ENCODE results near the gene KDM4C. TPM values are rescaled to one million over a fixed set of nuclear protein-coding genes. Genes with fewer than 3 reads are reported as not detected.

The KDM4C gene
- total RNA-seq, 1 donor from 2014 or later, result 18.2 TPM

- Histone ChIP-seq H3K9ac (ENCODE audit: low read length) (no peak overlapping the region), H3K27me3 (ENCODE audit: insufficient read depth, low read length) (no peaks in the 10 kb centered on the region), H2AFZ (ENCODE audit: low read depth, low read length) (no peak overlapping the region), H3K4me2 (ENCODE audit: low read length) (no peak overlapping the region), H3K79me2 (ENCODE audit: insufficient read depth, low read length) (peaks cover 10% of the 10 kb centered on the region), H3K4me3 (ENCODE audit: insufficient read depth, low read depth, low read length) (no peak overlapping the region), H3K9me3 (ENCODE audit: insufficient read depth, low read depth, low read length) (no peaks in the 10 kb centered on the region), H3K4me1 (ENCODE audit: insufficient read depth, low read length) (peaks cover 13% of the 10 kb centered on the region), H3K36me3 (ENCODE audit: insufficient read depth, low read length) (no peaks in the 10 kb centered on the region), H4K20me1 (ENCODE audit: insufficient read depth, low read length) (no peaks in the 10 kb centered on the region), H3K27ac (ENCODE audit: low read depth, low read length) (no peak overlapping the region)
- Mint-ChIP-seq H3K27me3 (ENCODE audit: low read depth, unreplicated experiment) (no peaks in the 10 kb centered on the region), H3K4me1 (ENCODE audit: low read depth, unreplicated experiment) (peaks cover 18% of the 10 kb centered on the region), H3K4me3 (ENCODE audit: unreplicated experiment) (no peak overlapping the region), H3K9me3 (ENCODE audit: unreplicated experiment) (no peaks in the 10 kb centered on the region), H3K27ac (ENCODE audit: unreplicated experiment) (no peak overlapping the region), H3K36me3 (ENCODE audit: low read depth, unreplicated experiment) (no peaks in the 10 kb centered on the region)
- no peak for FAIRE-seq
- peak; percentile 79 for DNase-seq (ENCODE audit: low read depth)
- TF ChIP-seq CTCF (IDR thresholded peaks at IDR 0.05; ENCODE audit: insufficient read depth, low read depth, low read length) (no peak), EZH2 (IDR thresholded peaks at IDR 0.05; ENCODE audit: insufficient read depth, low read length) (no peak)
Measured at GRCh38 chr9:6876195-6876894, 118.6 kb downstream of the KDM4C start.

GRCh38 chr9:6877671-6878161, 119.9 kb downstream of the KDM4C start:
- Histone ChIP-seq H3K36me3 (ENCODE audit: insufficient read depth, low read length) (no peaks in the 10 kb centered on the region), H3K4me1 (ENCODE audit: insufficient read depth, low read length) (peaks cover 13% of the 10 kb centered on the region), H3K4me3 (ENCODE audit: insufficient read depth, low read depth, low read length) (no peak overlapping the region), H4K20me1 (ENCODE audit: insufficient read depth, low read length) (no peaks in the 10 kb centered on the region), H3K4me2 (ENCODE audit: low read length) (peak overlapping the region; percentile 18), H3K27me3 (ENCODE audit: insufficient read depth, low read length) (no peaks in the 10 kb centered on the region), H3K9ac (ENCODE audit: low read length) (peak overlapping the region; percentile 33), H3K27ac (ENCODE audit: low read depth, low read length) (peak overlapping the region; percentile 62), H3K79me2 (ENCODE audit: insufficient read depth, low read length) (peaks cover 10% of the 10 kb centered on the region), H2AFZ (ENCODE audit: low read depth, low read length) (no peak overlapping the region), H3K9me3 (ENCODE audit: insufficient read depth, low read depth, low read length) (no peaks in the 10 kb centered on the region)
- H3K36me3 Mint-ChIP-seq (ENCODE audit: low read depth, unreplicated experiment), result no peaks in the 10 kb centered on the region
- FAIRE-seq (peak; percentile 76), DNase-seq (ENCODE audit: low read depth) (peak; percentile 80)
- H3K27me3 Mint-ChIP-seq (ENCODE audit: low read depth, unreplicated experiment), result no peaks in the 10 kb centered on the region
- TF ChIP-seq CTCF (IDR thresholded peaks at IDR 0.05; ENCODE audit: insufficient read depth, low read depth, low read length), result no peak
- TF ChIP-seq EZH2 (IDR thresholded peaks at IDR 0.05; ENCODE audit: insufficient read depth, low read length), result no peak
- H3K4me3 Mint-ChIP-seq (ENCODE audit: unreplicated experiment), result no peak overlapping the region
- H3K9me3 Mint-ChIP-seq (ENCODE audit: unreplicated experiment), result no peaks in the 10 kb centered on the region
- peak overlapping the region; percentile 88 for H3K27ac Mint-ChIP-seq (ENCODE audit: unreplicated experiment)
- peaks cover 18% of the 10 kb centered on the region for H3K4me1 Mint-ChIP-seq (ENCODE audit: low read depth, unreplicated experiment)

- no peaks in the 10 kb centered on the region for H4K20me1 ChIP-seq (ENCODE audit: insufficient read depth, low read length)
- no peak overlapping the region for H3K9ac ChIP-seq (ENCODE audit: low read length)
- FAIRE-seq (no peak), DNase-seq (ENCODE audit: low read depth) (no peak)
- Mint-ChIP-seq H3K36me3 (ENCODE audit: low read depth, unreplicated experiment) (no peaks in the 10 kb centered on the region), H3K27me3 (ENCODE audit: low read depth, unreplicated experiment) (no peaks in the 10 kb centered on the region), H3K9me3 (ENCODE audit: unreplicated experiment) (no peaks in the 10 kb centered on the region), H3K4me1 (ENCODE audit: low read depth, unreplicated experiment) (peaks cover 9% of the 10 kb centered on the region), H3K27ac (ENCODE audit: unreplicated experiment) (no peak overlapping the region), H3K4me3 (ENCODE audit: unreplicated experiment) (no peak overlapping the region)
- H2AFZ ChIP-seq (ENCODE audit: low read depth, low read length), result no peak overlapping the region
- no peak for TF ChIP-seq EZH2 (IDR thresholded peaks at IDR 0.05; ENCODE audit: insufficient read depth, low read length)
- no peaks in the 10 kb centered on the region for H3K27me3 ChIP-seq (ENCODE audit: insufficient read depth, low read length)
- no peaks in the 10 kb centered on the region for H3K36me3 ChIP-seq (ENCODE audit: insufficient read depth, low read length)
- peaks cover 5% of the 10 kb centered on the region for H3K79me2 ChIP-seq (ENCODE audit: insufficient read depth, low read length)
- H3K4me3 ChIP-seq (ENCODE audit: insufficient read depth, low read depth, low read length), result no peak overlapping the region
- H3K9me3 ChIP-seq (ENCODE audit: insufficient read depth, low read depth, low read length), result no peaks in the 10 kb centered on the region
- H3K27ac ChIP-seq (ENCODE audit: low read depth, low read length), result no peak overlapping the region
- H3K4me2 ChIP-seq (ENCODE audit: low read length), result no peak overlapping the region
- H3K4me1 ChIP-seq (ENCODE audit: insufficient read depth, low read length), result peaks cover 4% of the 10 kb centered on the region
Measured at GRCh38 chr9:6880626-6881025, 122.9 kb downstream of the KDM4C start.
